Forelimb muscle (tissue), 1 donor: ENCODE data around the gene AGBL5. TPM values are rescaled to one million over a fixed set of nuclear protein-coding genes. Genes with fewer than 3 reads are reported as not detected.
"Not testable (repeated sequence)": the region's sequence is repeated elsewhere in the genome, so short reads cannot be mapped to it uniquely, and the experiment has no call there.

Experiments used
- DNase-seq: peaks from one replicate; pipeline ENCODE4 v3.0.0-alpha.2; 2013; ENCODE audit warnings: low read depth
- polyA plus RNA-seq: library from polyadenylated mRNA; unstranded; fragments of 120-200 nt; gene quantifications from one replicate; pipeline ENCODE4 v1.2.1, GENCODE V29; 2013; ENCODE audit not compliant: insufficient read length

Gene AGBL5
- polyA plus RNA-seq, 1 donor: 17.2 TPM

DNA sequence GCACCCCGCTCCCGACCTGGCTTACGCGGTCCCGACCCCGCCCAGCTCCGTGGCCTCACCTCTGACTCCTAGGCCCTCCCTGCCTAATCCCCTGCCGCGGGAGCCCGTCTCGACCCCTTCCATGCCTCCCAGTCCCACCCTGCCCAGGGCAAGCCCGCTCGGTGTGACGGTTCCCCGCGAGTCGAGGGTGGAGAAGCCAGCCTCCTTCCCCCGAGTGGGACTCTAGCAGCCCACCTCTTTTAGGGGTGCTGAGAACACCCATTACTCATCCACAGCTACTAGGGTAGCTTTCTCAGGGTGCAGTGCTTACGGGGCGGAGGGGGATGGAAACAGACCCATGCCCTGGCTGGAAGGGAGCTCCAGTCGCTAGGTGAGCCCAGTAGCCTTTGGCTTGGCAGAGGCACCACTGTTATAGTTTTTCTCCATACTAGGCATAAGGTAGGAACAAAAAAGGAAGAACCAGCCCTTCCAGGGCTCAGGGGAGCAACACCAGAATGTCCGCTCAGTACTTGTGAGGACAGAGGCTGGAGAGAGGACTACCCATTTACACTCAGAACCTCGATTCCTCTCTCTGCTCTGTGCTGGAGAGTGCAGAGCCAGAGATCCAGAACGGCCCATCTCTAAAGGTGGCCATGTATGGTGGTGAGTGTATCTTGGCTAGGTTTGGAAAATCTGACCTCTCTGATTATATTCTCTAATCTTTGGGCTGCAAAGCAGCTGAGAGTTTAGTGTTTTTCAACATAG lies 606 bp downstream of the AGBL5 start:
- no peak for DNase-seq

DNA sequence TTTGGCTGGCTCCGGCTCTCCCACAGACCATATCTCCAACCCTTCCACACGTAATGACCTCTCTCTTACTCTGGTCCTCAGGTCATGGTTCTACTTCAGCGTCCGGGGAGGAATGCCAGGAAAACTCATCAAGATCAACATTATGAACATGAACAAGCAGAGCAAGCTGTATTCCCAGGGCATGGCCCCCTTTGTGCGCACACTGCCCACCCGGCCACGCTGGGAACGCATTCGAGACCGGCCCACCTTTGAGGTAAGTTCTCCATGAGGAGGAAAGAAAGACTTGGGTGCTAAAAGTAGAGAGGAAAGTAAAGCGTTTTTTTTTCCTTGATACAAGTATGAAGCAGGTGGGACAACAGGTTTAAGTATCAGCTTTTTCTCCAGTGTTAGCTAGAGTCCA lies 1.9 kb downstream of the AGBL5 start:
- no peak for DNase-seq

DNA sequence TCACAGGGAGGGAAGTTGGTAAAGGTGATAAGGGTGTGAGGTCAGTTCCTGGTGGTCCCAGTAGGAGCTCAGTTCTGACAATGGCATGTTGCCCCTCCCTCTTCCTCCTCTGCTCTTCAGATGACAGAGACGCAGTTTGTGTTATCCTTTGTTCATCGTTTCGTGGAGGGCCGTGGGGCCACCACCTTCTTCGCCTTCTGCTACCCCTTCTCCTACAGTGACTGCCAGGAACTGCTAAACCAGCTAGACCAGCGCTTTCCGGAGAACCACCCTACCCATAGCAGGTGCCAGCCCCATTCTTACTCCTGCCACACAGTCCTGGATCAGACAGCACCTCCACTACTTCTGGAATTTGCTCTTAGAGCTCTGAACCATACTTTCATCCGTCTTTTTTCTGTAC lies 2.3 kb downstream of the AGBL5 start:
- no peak for DNase-seq

DNA sequence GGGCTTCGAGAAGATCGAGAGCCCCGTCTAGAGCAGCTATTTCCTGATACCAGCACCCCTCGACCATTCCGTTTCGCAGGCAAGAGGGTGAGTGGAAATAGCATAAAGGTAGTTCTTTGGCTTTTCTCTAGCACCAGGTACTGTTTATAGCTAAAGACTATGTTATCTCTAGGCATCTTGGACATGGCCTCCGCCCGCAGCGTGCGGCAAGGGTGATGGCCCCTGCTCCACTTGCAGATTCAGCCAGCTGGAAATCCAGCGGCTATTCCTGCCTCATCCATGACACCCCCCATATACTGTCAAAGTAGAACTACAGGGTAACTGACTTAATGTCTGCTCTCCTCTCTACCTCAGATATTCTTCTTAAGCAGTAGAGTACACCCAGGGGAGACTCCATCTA lies 3.3 kb downstream of the AGBL5 start:
- DNase-seq: no peak

DNA sequence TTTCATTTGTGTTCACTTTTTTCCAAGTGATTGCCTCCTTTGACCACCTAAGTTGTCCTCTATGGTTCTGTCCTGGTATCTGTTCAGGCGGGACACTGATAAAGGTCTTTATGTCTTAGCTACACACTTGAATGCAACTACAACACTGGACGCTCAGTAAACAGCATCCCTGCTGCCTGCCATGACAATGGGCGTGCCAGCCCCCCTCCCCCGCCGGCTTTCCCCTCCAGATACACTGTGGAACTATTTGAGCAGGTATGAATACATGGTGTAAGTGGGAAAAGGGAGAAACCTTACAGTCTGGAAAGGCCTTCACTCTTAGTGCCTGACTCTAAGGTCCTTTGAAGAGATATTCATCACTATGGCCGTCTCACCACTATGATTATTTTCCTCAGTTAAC lies 5.7 kb downstream of the AGBL5 start:
- DNase-seq: no peak

DNA sequence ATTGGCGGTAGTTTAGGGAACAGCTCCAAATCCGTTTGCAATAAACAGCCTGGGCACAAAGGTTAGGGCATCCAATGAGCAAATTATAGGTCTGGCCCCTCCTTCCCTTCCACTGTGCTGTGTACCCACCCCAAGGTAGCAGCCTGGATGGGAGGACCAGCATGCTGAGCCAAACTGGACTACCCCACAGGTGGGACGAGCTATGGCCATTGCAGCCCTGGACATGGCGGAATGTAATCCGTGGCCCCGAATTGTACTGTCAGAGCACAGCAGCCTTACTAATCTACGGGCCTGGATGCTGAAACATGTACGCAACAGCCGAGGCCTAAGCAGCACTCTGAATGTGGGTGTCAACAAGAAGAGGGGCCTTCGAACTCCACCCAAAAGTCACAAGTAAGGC lies 6.7 kb downstream of the AGBL5 start:
- no peak for DNase-seq

DNA sequence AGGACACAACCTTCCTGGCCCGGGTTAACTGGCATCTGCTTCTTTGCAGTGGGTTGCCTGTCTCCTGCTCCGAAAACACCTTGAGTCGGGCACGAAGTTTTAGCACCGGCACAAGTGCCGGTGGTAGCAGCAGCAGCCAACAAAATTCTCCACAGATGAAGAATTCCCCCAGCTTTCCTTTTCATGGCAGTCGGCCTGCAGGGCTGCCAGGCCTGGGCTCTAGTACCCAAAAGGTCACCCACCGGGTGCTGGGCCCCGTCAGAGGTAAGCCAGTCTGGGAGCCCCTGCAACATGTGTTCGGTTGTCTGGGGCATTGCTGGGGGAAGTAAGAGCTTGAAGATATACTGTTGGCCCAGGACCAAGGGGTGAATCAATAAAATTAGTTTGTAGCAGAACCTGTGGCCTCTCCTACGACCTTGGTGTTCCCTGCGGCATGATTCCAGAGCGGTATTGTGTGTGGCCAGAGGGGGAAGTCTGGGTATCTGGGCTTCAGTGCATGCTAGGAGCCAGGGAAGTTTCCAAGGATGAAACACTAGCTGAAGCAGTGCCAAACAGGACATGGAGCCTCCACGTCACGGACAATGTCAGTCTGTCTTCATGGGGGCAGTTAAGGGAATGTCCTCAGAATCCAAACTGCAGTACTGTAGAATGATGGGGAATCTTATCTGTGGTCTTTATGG lies 7.8 kb downstream of the AGBL5 start:
- DNase-seq: no peak

DNA sequence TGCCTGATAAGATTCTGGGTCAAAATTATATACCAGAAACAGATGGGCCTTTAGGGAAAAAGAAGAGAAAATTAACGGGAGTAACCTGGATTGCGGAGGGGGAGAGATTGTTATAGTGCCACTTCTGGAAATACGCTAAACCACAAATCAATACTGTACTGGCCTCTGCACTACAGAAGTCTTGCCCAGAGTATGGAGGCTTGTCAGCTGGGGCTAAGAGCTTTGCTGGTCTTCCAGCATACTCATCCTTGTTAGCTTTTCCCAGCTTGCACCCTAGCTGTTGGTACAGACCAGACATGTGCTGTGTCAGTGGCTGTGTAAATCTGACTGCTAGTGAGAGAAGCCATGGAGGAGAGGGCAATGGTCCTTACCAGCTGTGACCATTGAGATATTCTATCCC lies 8.9 kb downstream of the AGBL5 start:
- DNase-seq: no peak

DNA sequence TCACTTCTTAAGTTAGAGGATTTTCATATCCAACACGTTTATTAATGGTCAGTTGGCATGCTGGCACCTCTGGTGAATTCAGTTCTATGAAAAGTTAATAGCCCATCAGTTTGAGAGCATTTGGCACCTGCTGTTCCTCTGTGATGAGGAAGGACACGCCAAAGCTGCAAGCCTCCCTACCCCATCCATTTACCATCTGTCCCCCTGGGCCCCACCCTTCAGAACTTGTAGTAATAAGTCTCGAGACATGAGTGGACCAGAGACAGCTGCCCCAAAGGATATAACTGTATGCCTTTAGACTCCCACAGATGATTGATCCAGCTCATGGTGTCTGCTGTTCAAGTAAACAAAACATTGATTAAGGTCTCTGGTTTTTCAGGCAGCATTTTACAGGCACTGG lies 13.7 kb downstream of the AGBL5 start:
- no peak for DNase-seq

DNA sequence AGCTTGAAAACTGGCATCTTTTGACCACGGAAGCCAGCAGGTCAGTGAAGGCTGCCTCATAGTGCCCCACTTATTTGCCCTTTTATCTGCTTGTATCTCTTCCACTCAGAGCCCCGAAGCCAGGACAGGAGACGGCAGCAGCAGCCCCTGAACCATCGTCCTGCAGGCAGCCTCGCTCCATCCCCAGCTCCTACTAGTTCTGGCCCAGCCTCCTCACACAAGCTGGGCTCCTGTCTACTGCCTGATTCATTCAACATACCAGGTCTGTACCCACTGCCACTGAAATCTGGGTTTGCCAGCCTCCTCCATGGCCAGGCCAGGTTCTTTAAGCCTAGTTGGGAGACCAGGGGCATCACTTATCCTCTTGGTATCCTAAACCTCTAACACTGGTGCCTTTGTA lies 15.9 kb downstream of the AGBL5 start:
- DNase-seq: no peak

DNA sequence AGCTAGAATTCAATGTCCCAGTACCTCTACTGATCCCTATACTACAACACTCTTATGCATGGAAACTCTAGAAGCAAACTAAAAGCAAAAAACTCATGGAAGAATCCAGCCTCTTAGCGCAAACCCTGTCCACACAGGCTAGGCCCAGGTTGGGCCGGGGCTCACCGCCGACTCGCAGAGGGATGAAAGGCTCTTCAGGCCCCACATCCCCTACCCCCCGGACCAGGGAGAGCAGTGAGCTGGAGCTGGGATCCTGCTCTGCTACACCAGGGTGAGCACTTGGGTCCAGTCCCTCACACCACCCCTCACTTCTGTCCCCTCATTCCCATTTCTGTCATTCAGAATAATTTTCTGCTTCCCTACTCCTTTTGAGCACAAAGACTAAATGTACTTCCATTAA lies 18.0 kb downstream of the AGBL5 start:
- no peak for DNase-seq

DNA sequence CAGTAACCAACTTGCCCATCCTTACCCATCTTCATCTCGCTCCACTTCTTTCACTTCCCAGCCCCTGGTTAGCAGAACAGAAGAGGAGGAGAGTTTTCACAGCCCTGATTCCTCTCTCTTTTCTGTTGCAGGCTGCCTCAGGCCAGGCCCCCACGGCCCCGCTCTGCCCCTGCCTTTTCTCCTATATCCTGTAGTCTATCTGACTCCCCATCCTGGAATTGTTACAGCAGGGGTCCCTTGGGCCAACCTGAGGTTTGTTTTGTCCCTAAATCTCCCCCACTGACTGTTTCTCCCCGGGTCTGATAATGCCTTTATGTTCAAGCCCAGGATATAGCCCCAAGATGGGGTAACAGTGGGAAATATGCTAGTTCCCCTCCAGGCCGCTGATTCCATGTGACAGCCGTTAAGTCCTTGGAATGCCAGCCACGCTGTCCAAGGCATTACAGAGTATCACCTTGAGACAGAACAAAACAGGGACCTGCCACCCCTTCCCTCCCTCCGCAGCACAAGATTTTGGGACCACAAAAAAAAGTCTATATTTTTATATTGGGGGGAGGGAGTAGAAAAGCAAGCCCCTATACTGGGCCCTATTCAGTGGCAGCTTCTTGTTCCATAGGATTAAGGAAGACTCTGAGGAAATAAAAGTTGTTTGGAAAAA lies 18.6 kb downstream of the AGBL5 start:
- no peak for DNase-seq

DNA sequence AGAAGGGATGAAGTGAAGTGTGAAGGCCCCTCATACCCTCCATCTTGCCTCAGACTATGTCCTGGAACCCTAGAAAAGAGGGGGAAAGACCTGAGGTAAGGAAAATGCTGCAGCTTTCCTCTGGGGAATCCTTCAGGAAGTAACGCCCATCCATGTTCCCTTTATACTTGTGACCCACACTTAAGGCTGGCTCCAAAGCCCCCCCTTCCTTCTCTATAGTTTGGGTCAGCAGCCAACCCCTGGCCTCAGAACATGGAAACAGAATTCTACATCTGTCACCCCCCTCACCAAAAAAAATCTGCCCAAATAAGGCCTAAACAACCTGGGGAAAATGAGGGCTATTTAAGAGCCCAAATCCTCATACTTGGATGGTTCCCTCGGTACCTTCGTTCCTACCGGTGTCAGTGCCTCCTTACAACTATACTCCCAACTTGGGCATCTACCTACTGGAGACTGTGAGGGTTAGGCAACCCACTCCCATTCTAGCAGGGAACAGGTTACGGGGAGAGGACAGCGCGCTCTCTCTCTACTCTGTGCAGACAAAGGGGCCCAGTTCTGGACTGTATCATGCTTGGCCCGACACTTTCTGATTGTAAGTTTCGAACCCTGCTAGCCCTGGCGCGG lies 19.3 kb downstream of the AGBL5 start:
- no peak for DNase-seq

DNA sequence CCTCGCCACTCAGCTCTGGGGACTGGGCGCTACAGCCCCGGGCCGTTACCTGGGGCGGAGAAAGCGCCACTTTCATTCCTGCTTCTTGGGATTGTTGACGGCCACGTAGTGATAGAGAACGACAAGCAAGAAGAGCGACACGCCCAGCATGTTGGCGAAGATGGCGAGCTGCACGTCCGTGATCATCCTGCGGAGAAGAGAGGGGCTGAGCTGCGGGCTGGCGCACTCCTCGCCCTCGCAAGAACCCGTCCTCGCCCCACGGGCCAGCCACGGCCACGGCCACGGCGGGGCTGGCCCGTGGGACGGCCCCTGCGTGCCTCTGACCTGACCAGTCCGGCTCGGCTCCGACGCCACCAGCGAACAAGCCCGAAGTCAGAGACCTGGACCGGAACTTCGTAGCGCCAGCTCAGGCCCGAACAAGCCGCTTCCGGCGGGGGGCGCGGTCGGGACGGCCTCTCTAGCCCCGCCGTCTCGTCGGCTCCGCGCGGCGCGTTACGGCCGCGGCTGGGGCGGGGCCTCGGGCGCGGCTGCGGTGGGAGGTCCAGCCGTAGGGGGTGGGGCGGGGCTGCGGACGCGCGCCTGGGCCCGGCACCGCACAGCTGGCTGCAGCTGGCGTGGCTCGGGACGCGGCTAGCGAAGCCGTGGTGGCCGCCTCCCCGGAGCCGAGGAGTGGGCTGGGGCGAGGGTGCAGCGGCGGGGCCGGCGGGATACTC lies 20.0 kb downstream of the AGBL5 start, which contains the start of gene OST4:
Gene OST4, minus strand, starts transcription at position 378 of the 713 bp plus-strand sequence.
- peak; percentile 77 for DNase-seq

DNA sequence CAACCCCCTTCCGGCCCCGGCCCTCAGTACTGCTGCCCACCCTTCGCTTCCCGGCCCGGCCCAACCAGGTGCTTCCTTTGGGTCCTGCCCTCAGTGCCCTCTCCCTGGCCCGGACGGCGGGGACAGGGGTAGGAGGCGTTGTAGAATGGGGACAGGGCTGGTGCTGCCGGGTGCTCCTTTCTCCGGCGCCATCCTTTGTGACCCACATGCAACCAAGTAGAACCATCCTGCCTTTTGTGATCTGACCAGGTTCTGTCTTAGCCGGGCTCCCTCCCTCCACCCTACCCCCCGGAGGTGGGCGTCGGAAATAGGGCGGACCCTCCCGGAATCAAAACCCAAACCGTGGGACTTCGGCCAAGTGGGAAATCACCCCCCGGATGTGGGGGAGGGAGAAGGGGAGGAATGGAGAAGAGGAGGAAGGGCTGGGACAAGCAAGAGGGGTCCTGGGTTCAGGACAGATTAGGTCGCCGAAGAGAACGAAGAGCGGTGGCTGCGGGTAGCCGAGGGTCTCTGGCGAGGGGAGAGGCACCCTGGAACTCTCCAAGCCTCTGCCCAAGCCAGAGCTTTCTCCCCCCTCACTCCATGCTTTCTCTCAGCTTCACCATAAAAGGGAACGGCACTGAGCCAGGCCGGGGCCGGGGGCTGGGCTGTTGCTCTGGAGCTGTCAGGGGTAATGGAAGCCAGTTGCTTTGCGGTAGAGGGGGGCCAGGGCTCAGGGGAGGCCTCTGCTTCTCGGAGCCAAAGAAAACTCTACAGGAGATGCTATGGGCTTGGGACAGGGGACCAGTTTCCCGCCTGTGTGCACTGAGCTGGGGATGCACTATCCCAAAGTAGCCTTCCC lies 20.7 kb downstream of the AGBL5 start:
- no peak for DNase-seq

DNA sequence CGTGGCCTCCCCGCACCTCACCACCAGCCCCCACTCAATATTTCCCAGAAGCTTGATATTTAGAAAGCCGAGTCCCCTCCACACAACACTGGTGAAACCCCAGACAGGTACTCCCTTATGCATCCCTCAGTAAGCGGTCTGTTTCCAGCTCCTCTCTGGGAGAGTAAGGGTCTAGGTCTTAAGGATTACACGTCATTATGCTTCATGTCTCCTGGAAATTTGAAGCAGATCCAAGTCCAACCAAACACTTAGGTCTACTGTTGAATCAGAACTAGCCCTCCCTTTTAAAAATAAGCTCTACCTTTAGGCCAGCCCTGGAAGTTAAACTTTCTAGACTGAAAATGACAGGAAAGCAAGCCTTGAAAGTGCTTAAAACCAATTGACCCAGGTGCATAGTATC lies 21.5 kb downstream of the AGBL5 start:
- no peak for DNase-seq

DNA sequence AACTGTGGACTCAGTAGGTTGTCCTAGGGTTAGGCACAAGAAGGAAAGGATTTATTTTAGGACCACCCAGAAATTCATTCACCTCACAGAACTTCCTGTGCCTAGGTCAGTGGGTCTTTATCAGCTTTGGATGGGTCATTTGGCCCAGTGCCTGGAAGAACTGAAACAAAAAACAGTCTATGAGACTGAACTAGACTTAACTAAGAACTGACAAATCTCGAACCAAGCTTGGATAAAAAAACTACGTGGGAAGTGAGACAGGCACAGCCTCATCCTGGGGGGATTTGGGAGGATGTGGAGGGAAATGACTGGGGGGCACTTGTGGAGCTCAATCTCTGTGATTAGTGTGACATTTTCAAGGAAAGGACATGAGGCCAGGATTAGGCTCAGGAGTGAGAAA lies 22.3 kb downstream of the AGBL5 start:
- no peak for DNase-seq

DNA sequence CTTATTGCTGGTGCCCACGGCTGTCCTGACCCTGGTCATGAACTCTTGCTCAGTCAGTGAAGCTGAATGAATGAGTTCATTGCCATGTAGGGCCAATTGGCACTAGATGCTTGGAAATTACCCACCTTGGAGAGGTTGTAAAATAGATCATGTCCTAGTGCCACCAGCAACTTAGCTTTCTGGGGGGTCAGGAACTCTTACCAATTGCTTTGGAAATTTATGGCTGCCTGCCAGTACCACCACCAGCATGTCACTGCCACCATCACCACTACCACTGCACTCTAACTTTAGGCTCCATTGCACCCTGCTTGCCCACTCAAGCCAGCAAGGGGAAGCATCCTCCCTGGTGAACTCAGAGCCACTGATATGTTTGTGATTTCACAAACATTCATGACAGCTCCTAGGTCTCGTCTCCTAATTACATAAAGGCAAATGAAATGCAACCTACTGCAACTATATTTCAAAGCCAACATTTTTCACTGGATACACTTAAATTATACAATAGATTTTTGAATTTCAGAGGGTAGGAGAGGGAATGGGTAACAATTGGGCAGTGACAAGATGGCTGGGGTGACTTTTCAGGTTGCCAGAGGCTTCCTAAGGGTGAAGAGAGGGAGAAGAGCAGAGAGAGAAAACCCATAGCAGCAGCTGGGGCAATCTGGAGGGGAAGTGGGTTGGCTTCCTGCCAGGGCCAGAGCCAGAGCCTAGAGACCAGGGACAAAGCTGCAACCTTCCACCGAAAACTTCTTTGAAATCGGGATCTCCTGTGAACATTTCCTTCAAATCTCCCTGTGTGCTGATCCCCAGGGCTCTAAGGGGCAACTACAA lies 23.5 kb downstream of the AGBL5 start:
- no peak for DNase-seq

DNA sequence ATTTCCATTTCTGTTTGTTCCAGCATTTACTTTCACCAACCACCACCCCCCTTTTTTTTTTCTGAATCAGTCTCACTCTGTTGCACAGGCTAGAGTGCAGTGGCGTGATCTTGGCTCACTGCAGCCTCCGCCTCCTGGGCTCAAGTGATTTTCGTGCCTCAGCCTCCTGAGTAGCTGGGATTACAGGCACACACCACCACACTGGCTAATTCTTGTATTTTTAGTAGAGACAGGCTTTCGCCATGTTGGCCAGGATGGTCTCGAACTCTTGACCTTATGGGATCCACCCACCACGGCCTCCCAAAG lies 24.1 kb downstream of the AGBL5 start:
- not testable (repeated sequence) for DNase-seq

DNA sequence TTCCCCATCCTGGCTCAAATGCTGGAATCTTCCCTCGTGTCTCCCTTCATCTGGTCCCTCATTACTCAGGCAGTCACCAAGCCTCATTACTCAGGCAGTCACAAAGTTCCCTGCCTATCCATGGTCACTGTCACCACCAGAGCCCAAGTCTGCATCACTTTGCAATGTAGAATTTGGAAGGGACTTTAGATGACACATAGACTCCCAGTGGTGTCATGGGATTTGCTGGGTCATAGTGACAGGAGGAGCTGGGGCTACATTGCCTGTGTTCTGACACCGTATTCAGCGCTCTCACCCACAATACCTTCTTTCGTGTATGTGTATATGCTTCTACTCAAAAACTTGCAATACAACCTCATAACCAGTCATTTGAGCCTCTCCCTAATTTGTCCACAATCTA lies 24.9 kb downstream of the AGBL5 start:
- DNase-seq: no peak
